HG03469 (cell line): Measurements from ENCODE around the gene OGFRL1.
A peak's percentile ranks its signal among the peaks of the same experiment; 100 is the strongest.
"Not testable (repeated sequence)": the region's sequence is repeated elsewhere in the genome, so short reads cannot be mapped to it uniquely, and the experiment has no call there.

Experiments
- ATAC-seq: cut with Tn5 transposase; IDR thresholded peaks from one replicate; pipeline ENCODE4 v1.9.1; 2021; ENCODE audit warnings: mild to moderate bottlenecking, moderate library complexity, moderate number of reproducible peaks; ENCODE audit not compliant: unreplicated experiment

OGFRL1 gene

GRCh38 chr6:71288228-71289038, at the start of gene OGFRL1:
TSS of gene OGFRL1 (plus strand) at chr6:71288811. CDS start at chr6:71288937, 126 bp downstream.
- ATAC-seq: peak; percentile 66

GRCh38 chr6:71239694-71240093, 48.9 kb upstream of the OGFRL1 start:
- no peak for ATAC-seq

- ATAC-seq: no peak
Observed at GRCh38 chr6:71245265-71246049, 43.2 kb upstream of the OGFRL1 start.

- ATAC-seq: no peak
Observed at GRCh38 chr6:71246596-71246995, 42.0 kb upstream of the OGFRL1 start.

GRCh38 chr6:71248306-71248765, 40.3 kb upstream of the OGFRL1 start:
- peak; percentile 89 for ATAC-seq

- no peak for ATAC-seq
Observed at GRCh38 chr6:71248878-71249544, 39.6 kb upstream of the OGFRL1 start.

GRCh38 chr6:71250099-71250602, 38.5 kb upstream of the OGFRL1 start:
- ATAC-seq: no peak

GRCh38 chr6:71252410-71252809, 36.2 kb upstream of the OGFRL1 start:
- no peak for ATAC-seq

- no peak for ATAC-seq
Observed at GRCh38 chr6:71252960-71253359, 35.7 kb upstream of the OGFRL1 start.

- no peak for ATAC-seq
Observed at GRCh38 chr6:71254323-71254722, 34.3 kb upstream of the OGFRL1 start.

- ATAC-seq: no peak
Observed at GRCh38 chr6:71258078-71258866, 30.3 kb upstream of the OGFRL1 start.

GRCh38 chr6:71259888-71260604, 28.6 kb upstream of the OGFRL1 start:
- no peak for ATAC-seq

GRCh38 chr6:71262914-71263313, 25.7 kb upstream of the OGFRL1 start:
- no peak for ATAC-seq

GRCh38 chr6:71266392-71266791, 22.2 kb upstream of the OGFRL1 start:
- ATAC-seq: not testable (repeated sequence)

GRCh38 chr6:71268735-71269437, 19.7 kb upstream of the OGFRL1 start:
- ATAC-seq: no peak

GRCh38 chr6:71277926-71278600, 10.5 kb upstream of the OGFRL1 start:
- no peak for ATAC-seq

- ATAC-seq: no peak
Observed at GRCh38 chr6:71279321-71279720, 9.3 kb upstream of the OGFRL1 start.

- no peak for ATAC-seq
Observed at GRCh38 chr6:71279740-71280139, 8.9 kb upstream of the OGFRL1 start.

- ATAC-seq: no peak
Observed at GRCh38 chr6:71280701-71281100, 7.9 kb upstream of the OGFRL1 start.
